ENCODE data around the gene SMARCE1.

GRCh38 chr17:40695874-40696472 lies 48.4 kb upstream of the SMARCE1 start:
- TF ChIP-seq CTCF (IDR thresholded peaks at IDR 0.05) (no peak), POLR2A (IDR thresholded peaks at IDR 0.05) (no peak)
